Lung (tissue), 12 donors: ENCODE data around the gene RING1. TPM values are rescaled to one million over a fixed set of nuclear protein-coding genes. Genes with fewer than 3 reads are reported as not detected.

Experiments
- ATAC-seq: fragments of 200-7000 bp; cut with Tn5 transposase; one replicate; pipeline ENCODE4 v1.9.1; 2020; ENCODE audit warnings: moderate number of reproducible peaks; ENCODE audit not compliant: insufficient read depth, low FRiP score
- DNase-seq, 3 donors: peaks; one replicate each; pipeline ENCODE4 v3.0.0-alpha.2; 2013 to 2017
- H3K27ac ChIP-seq, 2 donors: one replicate each; pipeline ENCODE4 v1.5.1; 2013; ENCODE audit warnings: mild to moderate bottlenecking in 2 of 2, moderate library complexity in 2 of 2, control low read depth in 1 of 2, inconsistent platforms in 1 of 2, low read depth in 1 of 2, low read length in 1 of 2
- H3K27me3 ChIP-seq, 3 donors: one replicate each; pipeline ENCODE4 v1.5.1; 2013; ENCODE audit warnings: low read length in 2 of 3; ENCODE audit not compliant: control insufficient read depth in 3 of 3, insufficient read depth in 3 of 3
- H3K36me3 ChIP-seq, 4 donors: one replicate each; pipeline ENCODE4 v1.5.1; 2013; ENCODE audit warnings: low read length in 4 of 4, mild to moderate bottlenecking in 1 of 4, moderate library complexity in 1 of 4; ENCODE audit not compliant: control insufficient read depth in 4 of 4, insufficient read depth in 4 of 4
- H3K4me1 ChIP-seq, 5 donors: one replicate each; pipeline ENCODE4 v1.5.1; 2013; ENCODE audit warnings: low read length in 5 of 5, mild to moderate bottlenecking in 2 of 5, moderate library complexity in 1 of 5; ENCODE audit not compliant: control insufficient read depth in 5 of 5, insufficient read depth in 5 of 5
- H3K4me3 ChIP-seq: one replicate; pipeline ENCODE4 v1.5.1; 2013; ENCODE audit warnings: mild to moderate bottlenecking, control low read depth, moderate library complexity
- H3K9ac ChIP-seq, 2 donors: one replicate each; pipeline ENCODE4 v1.5.1; 2013; ENCODE audit warnings: low read length in 2 of 2, control low read depth in 1 of 2; ENCODE audit not compliant: insufficient read depth in 1 of 2
- H3K9me3 ChIP-seq, 4 donors: one replicate each; pipeline ENCODE4 v1.5.1; 2013; ENCODE audit warnings: low read length in 3 of 4, mild to moderate bottlenecking in 1 of 4, moderate library complexity in 1 of 4; ENCODE audit not compliant: control insufficient read depth in 4 of 4, insufficient read depth in 3 of 4
- WGBS, 2 donors: extraction: QIAGEN DNeasy Blood & Tissue Kit; methylation state at CpG; one replicate each; pipeline ENCODE4 v1.1.7; 2013; 5-methylcytosine and 5-hydroxymethylcytosine counted together
- polyA plus RNA-seq, 2 donors: library from polyadenylated mRNA; stranded (reverse); fragments of 200-250 nt; gene quantifications; one replicate each; pipeline ENCODE4 v1.2.1, GENCODE V29; 2013
- total RNA-seq, 2 donors: library from RNA; depleted of rRNA in 1 of 2; stranded (reverse); fragments of >200 nt in 1 of 2; gene quantifications; one replicate each; pipeline ENCODE4 v1.2.1, GENCODE V29; 2014 to 2021
- TF ChIP-seq, protein P1 (sequence below): IDR thresholded peaks from 2 replicates; pipeline ENCODE4 v1.5.1; 2012; ENCODE audit warnings: mild to moderate bottlenecking; ENCODE audit errors: control extremely low read depth, extremely low read depth
- donor health status: control.
- donor health status: control.
- donor health status: Bipolar disorder and iron deficiency.
- donor health status: healthy.
- donor health status: DM: yes; HTN: yes; CAD: no.

The RING1 gene
- total and polyA plus RNA-seq, 4 donors: 30.0 to 46.6 (median 38.9) TPM

DNA sequence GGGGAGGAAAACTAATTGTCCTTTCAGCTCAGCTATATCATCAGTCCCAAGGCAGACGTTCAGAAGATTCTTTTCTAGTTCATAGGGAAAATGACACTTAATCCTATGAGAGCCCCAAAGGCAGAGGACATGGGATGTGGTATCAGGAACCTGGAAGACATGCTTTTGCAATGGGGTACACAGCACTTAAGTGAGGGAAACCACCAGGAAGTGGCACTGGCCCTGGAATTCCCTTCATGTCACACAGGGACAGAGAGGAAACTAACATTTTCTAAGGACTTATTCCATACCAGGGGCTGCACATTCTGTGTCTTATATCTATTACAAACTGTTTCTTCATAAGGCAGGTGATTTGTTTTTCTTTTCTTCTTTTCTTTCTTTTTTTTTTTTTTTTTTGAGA, 35.2 kb downstream of the RING1 start:
- Histone ChIP-seq H3K9ac (no peak overlapping the region), H3K4me1 (peaks cover 0 to 6% (median 1%) of the 10 kb centered on the region in 5 donors), H3K36me3 (no peaks in the 10 kb centered on the region), H3K9me3 (no peaks in the 10 kb centered on the region), H3K27me3 (peaks cover 0 to 3% (median 0%) of the 10 kb centered on the region in 3 donors), H3K27ac (no peak overlapping the region), H3K4me3 (no peak overlapping the region)
- DNase-seq (no peak), ATAC-seq (no peak)
- 41 to 68% methylated on average over 1 of the region's 1 CpG for WGBS, 2 donors
- TF ChIP-seq, protein P1, sequence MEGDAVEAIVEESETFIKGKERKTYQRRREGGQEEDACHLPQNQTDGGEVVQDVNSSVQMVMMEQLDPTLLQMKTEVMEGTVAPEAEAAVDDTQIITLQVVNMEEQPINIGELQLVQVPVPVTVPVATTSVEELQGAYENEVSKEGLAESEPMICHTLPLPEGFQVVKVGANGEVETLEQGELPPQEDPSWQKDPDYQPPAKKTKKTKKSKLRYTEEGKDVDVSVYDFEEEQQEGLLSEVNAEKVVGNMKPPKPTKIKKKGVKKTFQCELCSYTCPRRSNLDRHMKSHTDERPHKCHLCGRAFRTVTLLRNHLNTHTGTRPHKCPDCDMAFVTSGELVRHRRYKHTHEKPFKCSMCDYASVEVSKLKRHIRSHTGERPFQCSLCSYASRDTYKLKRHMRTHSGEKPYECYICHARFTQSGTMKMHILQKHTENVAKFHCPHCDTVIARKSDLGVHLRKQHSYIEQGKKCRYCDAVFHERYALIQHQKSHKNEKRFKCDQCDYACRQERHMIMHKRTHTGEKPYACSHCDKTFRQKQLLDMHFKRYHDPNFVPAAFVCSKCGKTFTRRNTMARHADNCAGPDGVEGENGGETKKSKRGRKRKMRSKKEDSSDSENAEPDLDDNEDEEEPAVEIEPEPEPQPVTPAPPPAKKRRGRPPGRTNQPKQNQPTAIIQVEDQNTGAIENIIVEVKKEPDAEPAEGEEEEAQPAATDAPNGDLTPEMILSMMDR: no peak

DNA sequence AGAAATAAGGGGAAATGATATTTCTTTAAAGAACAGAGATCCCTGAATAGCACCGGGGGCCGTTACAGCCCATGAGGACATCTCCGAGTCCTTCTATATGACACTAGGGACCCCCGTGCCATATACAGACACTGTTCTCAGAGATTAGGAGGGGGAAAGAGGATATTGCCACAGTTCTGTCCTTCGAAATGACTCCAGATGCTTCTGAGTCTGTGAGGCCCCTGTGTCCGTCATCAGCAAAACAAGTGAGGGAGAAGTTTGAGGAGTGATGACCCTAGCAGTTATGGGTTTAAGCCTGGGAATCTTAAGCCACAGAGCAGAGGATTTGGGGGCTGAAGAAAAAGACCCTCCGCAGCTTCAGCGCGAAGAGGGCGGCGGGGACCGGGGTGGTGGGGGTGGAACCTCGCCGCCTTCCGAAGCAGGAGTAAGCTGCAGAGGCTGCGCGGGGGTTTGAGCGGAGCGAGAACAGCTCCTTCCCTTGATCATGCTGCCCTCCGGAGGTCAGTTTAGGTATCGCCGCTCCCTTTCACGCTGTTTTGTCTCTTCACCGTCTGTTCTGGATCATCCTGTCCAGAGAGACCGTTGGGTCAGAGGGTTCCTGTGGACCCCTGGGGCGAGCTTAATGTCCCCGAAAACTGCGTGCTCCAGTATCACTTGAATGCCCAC, 39.8 kb downstream of the RING1 start:
- peaks cover 0 to 14% (median 5%) of the 10 kb centered on the region in 4 donors for H3K36me3 ChIP-seq
- 2 to 5% methylated on average over 28 of the region's 28 CpGs for WGBS, 2 donors

DNA sequence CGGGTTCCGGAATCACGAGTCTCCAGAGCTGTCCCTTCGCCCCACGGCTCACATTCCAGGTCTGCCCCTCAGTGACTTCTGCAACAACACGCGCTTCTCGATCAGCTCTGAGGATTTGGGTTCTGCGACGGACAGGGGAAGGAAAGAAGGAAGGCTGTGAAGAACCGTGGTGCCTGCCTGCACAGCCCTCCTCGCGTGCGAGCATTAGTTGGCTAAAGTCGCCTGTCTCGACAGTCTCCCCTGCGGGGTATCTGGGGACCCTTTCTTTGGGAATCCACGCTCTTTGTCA, 40.3 kb downstream of the RING1 start:
- TF ChIP-seq, protein P1: no peak
- ATAC-seq: peak; percentile 0
- WGBS, 2 donors: 0 to 1% methylated on average over 18 of the region's 18 CpGs

More for the DNA sequence above, 39.8 kb downstream of the RING1 start:
- Histone ChIP-seq H3K9me3 (no peaks in the 10 kb centered on the region), H3K27me3 (no peaks in the 10 kb centered on the region), H3K4me3 (peak overlapping the region; percentile 26), H3K4me1 (peaks cover 3 to 23% (median 6%) of the 10 kb centered on the region in 5 donors), H3K27ac (peak overlapping the region; percentile 79 to 83), H3K9ac (peak overlapping the region in 1 of 2 donors; percentile 40)
- TF ChIP-seq, protein P1: peak; percentile 93
- ATAC-seq: peak; percentile 85
- peak; percentile 89 to 92 (median 91) for DNase-seq

More for the DNA sequence above, 40.3 kb downstream of the RING1 start:
- peak overlapping the region; percentile 26 for H3K4me3 ChIP-seq
- no peaks in the 10 kb centered on the region for H3K27me3 ChIP-seq
- peak overlapping the region in 1 of 2 donors; percentile 7 for H3K9ac ChIP-seq
- H3K4me1 ChIP-seq: peaks cover 3 to 23% (median 6%) of the 10 kb centered on the region in 5 donors
- peaks cover 0 to 14% (median 5%) of the 10 kb centered on the region in 4 donors for H3K36me3 ChIP-seq
- DNase-seq: no peak
- peak overlapping the region; percentile 79 to 83 for H3K27ac ChIP-seq
- no peaks in the 10 kb centered on the region for H3K9me3 ChIP-seq
